H1 (cell line): ENCODE data around the gene EDDM3A. TPM values are rescaled to one million over a fixed set of nuclear protein-coding genes. Genes with fewer than 3 reads are reported as not detected.

Source experiments
- CTBP2 ChIP-seq: IDR thresholded peaks from 2 replicates; pipeline ENCODE4 v1.7.0; 2011; ENCODE audit warnings: borderline replicate concordance, mild to moderate bottlenecking, moderate library complexity, mixed read lengths, low read length; ENCODE audit not compliant: insufficient read depth, insufficient read length
- KDM4A ChIP-seq: IDR thresholded peaks from one replicate; pipeline ENCODE4 v1.7.1; 2012; ENCODE audit warnings: low read depth, mild to moderate bottlenecking, moderate library complexity, low read length, inconsistent platforms; ENCODE audit not compliant: severe bottlenecking
- MAFK ChIP-seq: IDR thresholded peaks from 2 replicates; pipeline ENCODE4 v1.6.1; 2012; ENCODE audit warnings: low read depth, mild to moderate bottlenecking, improper control_type of control experiment, low read length
- SIN3A ChIP-seq, 2 experiments: IDR thresholded peaks in 1 of 2; conservative IDR thresholded peaks in 1 of 2; 2 replicates each; pipeline ENCODE4 v1.6.1; 2011 to 2012; ENCODE audit warnings: low read length in 2 of 2, improper control_type of control experiment in 1 of 2, low read depth in 1 of 2, mild to moderate bottlenecking in 1 of 2
- YY1 ChIP-seq: IDR thresholded peaks from 2 replicates; pipeline ENCODE4 v1.6.1; 2011; ENCODE audit warnings: low read depth, mild to moderate bottlenecking, low read length
- polyA plus RNA-seq, 7 experiments: library from polyadenylated mRNA; depleted of rRNA in 3 of 7; stranded (reverse) in 5 of 7; unstranded in 2 of 7; fragments of >200 nt in 5 of 7; fragments of 200-250 nt in 2 of 7; gene quantifications; 1 replicate in 5 of 7; 2 replicates in 1 of 7; 4 replicates in 1 of 7; pipeline versions ENCODE4 v1.2.1 to v1.2.3, GENCODE V29; 2011 to 2013; ENCODE audit warnings: missing spikeins in 2 of 7, mixed read lengths in 2 of 7
- total RNA-seq: library from RNA; stranded (reverse); fragmentation: NEBNext Ultra II Directional; extraction: Animal tissue kit (Norgen Biotek cat#: 25700); gene quantifications from 2 replicates; pipeline ENCODE4 v1.2.1, GENCODE V29; 2021

EDDM3A gene
- total and polyA plus RNA-seq, 2 of the 8 experiments (the other 6 are each of a cell fraction or from before 2014, with no cell fraction given), result 0.09 TPM; not detected in 1

DNA sequence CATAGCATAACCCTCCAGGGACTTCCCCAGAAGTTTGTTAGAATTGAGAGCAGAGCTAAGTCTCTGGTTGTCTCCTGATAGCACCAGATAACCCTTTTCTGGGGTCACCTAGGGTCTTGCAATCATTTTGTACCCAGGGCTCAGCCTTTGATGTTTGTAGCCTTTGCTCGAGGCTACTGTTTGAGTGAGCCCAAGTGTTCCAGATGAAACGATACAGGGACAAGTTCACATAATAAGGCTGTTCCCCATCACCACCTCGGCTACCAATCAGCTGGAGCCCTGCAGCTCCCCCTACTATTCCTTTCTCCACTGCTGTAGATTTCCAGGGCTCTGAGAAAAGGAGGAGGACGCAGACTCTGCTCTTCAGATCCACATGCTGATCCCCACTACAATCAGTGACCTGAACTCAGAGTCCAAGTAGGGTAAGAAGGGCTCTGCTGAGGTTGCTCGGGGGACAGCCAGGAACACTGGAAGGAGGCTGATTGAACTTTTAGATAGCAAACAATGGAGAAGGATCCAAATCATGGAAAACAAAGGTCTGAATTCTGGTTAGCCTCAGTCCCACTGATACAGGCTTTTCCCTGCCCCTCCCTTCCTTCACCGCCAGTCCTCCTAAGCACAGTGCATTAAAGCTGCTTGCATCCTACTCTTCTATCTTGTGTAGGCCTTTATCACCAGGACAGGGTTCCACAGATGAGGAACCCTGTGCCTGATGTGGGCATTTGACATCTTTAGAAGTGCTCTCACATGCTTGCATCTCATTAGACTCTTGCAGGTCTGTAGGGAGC is at the start of gene EDDM3A (continued):
- TF ChIP-seq SIN3A (conservative IDR thresholded peaks at IDR 0.05 in 1 of 2, IDR thresholded peaks at IDR 0.05 in 1 of 2; ENCODE audit: low read depth in 1 of 2, low read length in 2 of 2), result no peak
- TF ChIP-seq CTBP2, result no peak
- TF ChIP-seq KDM4A, result no peak
- no peak for TF ChIP-seq MAFK
- TF ChIP-seq YY1, result no peak
